ENCODE measurements around the gene C11orf54.

Gene C11orf54

GRCh38 chr11:93741094-93741881 is at the start of gene C11orf54, which contains the start of gene TAF1D:
Gene C11orf54, plus strand, starts transcription at chr11:93741672. Its CDS starts 5,722 bp downstream, at chr11:93747394.
Gene TAF1D, minus strand, starts transcription at chr11:93741495. Its CDS starts 2,191 bp downstream, at chr11:93739304.
- peak; percentile 98 for FAIRE-seq

DNA sequence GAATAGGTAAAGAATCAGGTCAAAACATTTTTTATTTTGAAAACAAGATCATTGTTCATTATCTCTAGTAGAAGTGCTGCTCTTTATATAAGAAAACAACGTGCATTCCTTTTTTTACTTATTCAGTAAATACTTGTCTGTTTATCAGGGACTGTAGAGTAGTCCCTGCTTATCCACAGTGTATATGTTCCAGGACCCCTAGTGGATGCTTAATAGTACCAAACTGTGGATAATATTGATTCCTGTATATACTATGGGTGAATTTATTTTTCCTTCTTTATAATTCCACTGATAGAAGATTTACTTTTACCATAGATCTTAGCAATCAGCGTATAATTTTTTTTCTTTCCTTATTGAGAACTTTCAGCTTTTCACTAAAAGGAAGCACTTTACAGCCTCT is 47.4 kb upstream of the C11orf54 start:
- peak; percentile 57 for FAIRE-seq

- FAIRE-seq: no peak
These were observed 46.9 kb upstream of the C11orf54 start for GRCh38 chr11:93694557-93694956.

- FAIRE-seq: no peak
These were observed 43.9 kb upstream of the C11orf54 start for GRCh38 chr11:93697611-93698010.

- FAIRE-seq: no peak
These were observed 40.6 kb upstream of the C11orf54 start for GRCh38 chr11:93700830-93701229.

GRCh38 chr11:93704237-93704636 is 37.2 kb upstream of the C11orf54 start:
- FAIRE-seq: no peak

GRCh38 chr11:93710239-93710638 is 31.2 kb upstream of the C11orf54 start:
- FAIRE-seq: no peak

- no peak for FAIRE-seq
These were observed 28.8 kb upstream of the C11orf54 start for GRCh38 chr11:93712678-93713077.

GRCh38 chr11:93715797-93716396 is 25.6 kb upstream of the C11orf54 start:
- FAIRE-seq: no peak

DNA sequence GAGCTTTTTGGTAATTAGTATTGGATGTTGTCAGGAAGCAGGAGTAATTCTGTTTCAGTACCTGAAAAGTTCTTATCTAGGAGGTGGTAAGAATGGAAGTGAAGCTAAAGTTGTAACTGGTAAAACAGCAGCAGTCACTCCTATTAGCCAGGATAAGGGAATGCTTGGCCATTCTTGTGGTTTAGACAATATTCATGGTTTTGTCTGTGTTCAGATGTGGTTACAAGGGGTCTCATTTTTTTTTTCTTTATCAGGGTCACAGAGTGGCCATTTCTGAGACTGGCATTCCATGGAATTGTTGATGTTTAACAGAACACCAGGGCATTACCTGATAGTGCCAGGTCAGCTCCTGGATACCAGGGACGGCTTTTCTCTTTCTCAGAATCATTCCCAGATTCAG is 24.0 kb upstream of the C11orf54 start:
- FAIRE-seq: no peak

GRCh38 chr11:93718057-93718563 is 23.4 kb upstream of the C11orf54 start:
- FAIRE-seq: no peak

DNA sequence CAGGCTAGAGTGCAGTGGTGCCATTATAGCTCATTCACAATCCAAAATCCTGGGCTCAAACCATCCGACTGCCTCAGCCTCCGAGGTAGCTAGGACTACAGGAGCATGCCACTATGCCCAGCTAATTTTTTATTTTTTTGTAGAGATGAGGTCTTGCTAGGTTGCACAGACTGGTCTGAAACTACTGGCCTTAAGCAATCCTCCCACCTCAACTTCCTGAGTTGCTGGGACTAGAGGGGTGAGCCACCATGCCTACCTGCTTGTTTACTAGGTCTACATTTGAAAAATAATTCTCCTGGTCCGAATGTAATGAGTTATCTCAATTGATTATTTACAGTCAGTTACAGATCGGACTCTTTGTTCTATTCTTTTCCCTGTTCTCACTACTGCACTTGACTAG is 22.2 kb upstream of the C11orf54 start:
- FAIRE-seq: no peak

GRCh38 chr11:93720522-93720921 is 20.9 kb upstream of the C11orf54 start:
- FAIRE-seq: no peak

- peak; percentile 3 for FAIRE-seq
These were observed 17.4 kb upstream of the C11orf54 start for GRCh38 chr11:93724089-93724488.

DNA sequence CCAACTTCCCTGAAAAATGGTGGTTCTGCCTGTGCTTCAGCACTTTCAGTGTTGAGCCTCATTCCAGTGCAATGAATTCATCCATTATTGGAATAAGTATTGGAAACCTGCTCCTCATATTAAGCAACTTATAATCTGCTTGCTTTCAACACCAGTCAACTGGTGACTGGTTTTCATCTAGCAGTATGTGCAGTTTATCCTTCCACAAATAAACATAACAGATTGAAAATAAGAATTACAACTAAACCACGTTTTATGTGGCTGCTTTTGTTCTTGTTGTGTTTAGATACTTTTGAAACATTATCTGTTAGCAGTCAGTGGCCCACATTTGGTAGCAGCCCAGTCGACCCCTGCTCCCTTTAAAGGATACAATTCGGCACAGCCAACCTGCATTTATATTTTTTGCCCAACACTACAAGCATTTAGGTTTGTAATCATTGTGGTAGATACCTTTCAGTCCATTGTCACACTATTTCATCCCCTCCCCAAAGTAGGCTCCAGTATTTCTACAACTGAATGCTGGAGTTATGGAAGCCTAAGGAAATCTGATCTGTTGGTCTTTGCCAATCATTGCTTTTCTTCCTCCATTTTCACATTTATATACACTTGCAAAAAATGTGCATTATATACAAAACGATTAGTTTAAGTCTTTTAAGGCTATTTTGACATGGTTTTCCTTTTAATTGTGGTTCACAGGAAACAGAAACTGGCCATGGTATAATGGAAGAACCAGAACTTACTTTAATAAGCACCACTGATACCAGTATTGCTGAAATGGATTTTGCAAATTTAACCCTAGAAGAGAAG is 13.3 kb upstream of the C11orf54 start:
- FAIRE-seq: peak; percentile 82

DNA sequence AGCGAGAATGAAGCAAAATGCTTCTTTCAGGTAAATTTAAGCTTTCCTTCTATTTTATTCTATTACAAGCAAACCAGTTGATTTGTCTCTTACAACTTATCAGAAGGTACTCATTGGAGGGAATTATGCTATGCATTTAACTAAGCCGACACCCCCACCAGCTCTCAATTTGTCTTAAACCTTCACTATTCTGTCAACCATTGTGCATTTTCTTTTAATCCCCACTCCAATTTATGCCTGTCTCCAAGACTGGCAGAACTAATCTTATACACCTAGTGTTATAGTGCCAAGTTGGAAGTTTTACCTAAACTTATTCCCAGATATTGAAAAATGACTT is 12.7 kb upstream of the C11orf54 start:
- FAIRE-seq: no peak

DNA sequence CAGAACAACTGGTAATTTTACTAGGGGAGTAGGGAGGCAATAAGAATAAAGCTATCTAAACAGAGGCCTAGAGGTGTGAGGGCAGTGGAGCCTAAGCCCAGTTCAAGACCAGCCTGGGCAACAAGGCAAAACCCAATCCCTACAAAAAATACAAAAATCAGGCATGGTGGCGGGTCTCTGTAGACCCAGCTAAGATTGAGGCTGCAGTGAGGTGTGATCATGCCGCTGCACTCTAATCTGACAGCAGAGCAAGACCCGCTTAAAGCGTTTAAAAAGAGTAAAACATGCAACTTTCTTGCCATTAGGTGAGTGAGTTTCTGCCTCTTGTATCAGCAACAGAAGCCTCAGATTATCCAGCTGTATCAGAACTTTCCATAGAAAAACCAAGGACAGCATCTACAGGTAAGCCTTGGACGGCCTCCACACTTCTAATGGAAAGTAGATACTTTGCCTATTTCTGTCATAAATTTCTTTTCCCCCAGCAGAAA is 12.3 kb upstream of the C11orf54 start:
- peak; percentile 66 for FAIRE-seq

GRCh38 chr11:93730108-93731107 is 11.1 kb upstream of the C11orf54 start:
- FAIRE-seq: peak; percentile 30

DNA sequence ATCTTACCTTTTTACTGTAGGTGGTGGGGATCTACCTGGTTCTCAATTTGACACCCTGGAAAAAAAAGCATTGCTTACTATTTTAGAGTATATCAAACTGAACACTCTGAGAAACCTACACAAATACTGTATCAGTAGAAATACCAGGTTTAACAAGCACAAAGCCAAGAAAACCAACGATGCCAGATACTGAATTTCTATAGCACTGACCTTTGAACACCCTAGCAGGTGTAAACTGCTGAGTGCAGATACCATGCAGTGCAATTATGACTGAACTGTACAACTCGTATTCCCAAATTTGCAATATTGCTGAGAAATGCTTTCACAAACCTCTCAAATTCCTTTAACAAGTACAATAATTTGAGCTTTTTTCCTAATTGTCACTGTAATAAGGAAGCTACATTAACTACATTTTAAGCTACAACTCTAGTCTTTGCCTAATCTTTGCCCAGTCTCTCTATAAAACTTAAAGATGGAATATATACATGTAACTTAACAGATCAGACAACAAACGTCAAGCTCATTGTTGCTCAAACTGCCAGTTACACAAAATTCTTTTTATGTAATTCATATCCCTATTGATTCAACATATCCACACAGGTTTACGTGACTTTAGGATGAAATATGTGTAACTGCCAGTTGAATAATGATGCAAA is 9.1 kb upstream of the C11orf54 start:
- peak; percentile 27 for FAIRE-seq

DNA sequence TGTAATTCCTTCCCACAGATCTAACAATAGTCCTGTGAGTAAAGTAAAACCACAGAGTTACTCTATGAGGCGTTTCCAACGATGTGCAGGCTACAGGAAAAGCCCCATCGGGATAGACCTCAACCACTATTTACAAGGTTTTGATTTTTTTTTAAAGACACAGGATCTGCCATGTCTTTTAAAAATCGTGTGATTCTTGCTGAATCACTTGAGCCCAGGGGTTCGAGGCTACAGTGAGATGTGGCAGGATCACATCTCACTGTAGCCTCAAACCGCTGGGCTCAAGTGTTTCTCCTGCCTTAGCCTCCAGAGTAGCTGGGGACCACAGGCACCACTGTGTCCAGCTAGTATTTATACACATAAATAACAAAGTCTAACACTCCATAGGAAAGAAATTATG is 8.0 kb upstream of the C11orf54 start:
- no peak for FAIRE-seq

All from G401.6 (cell line).